CD14-positive monocyte (primary cell): ENCODE results near the gene MIDN. TPM values are rescaled to one million over a fixed set of nuclear protein-coding genes. Genes with fewer than 3 reads are reported as not detected.

Experiments used
- DNase-seq, 3 donors: peaks; one replicate each; pipeline ENCODE4 v3.0.0-alpha.2; 2011 to 2022
- H2AFZ ChIP-seq: 2 replicates; pipeline ENCODE4 v1.6.0; 2012; ENCODE audit warnings: mild to moderate bottlenecking, low read depth, low read length, inconsistent platforms; ENCODE audit not compliant: insufficient read depth, poor library complexity, severe bottlenecking
- H3K27ac ChIP-seq, 2 donors: 1 replicate in 1 of 2; 2 replicates in 1 of 2; pipeline ENCODE4 v1.5.1; 2012 to 2013; ENCODE audit warnings: low read length in 2 of 2, control low read depth in 1 of 2, inconsistent platforms in 1 of 2, low read depth in 1 of 2, mild to moderate bottlenecking in 1 of 2
- H3K27me3 ChIP-seq, 2 donors: one replicate each; pipeline versions ENCODE4 v1.6.0 to v1.6.1; 2011 to 2013; ENCODE audit warnings: low read length in 2 of 2; ENCODE audit not compliant: control insufficient read depth in 2 of 2, insufficient read depth in 2 of 2
- H3K36me3 ChIP-seq, 2 donors: replicated peaks in 1 of 2; 1 replicate in 1 of 2; 2 replicates in 1 of 2; pipeline versions ENCODE4 v1.5.1 to v1.6.1; 2012 to 2013; ENCODE audit warnings: low read length in 2 of 2, control low read depth in 1 of 2, inconsistent platforms in 1 of 2, mild to moderate bottlenecking in 1 of 2; ENCODE audit not compliant: insufficient read depth in 2 of 2, control insufficient read depth in 1 of 2
- H3K4me1 ChIP-seq, 2 donors: 1 replicate in 1 of 2; 2 replicates in 1 of 2; pipeline versions ENCODE4 v1.5.1 to v1.6.1; 2012 to 2013; ENCODE audit warnings: low read length in 2 of 2, control low read depth in 1 of 2, inconsistent platforms in 1 of 2, mild to moderate bottlenecking in 1 of 2, moderate library complexity in 1 of 2; ENCODE audit not compliant: insufficient read depth in 2 of 2, control insufficient read depth in 1 of 2
- H3K4me2 ChIP-seq: replicated peaks from 2 replicates; pipeline ENCODE3; 2012; ENCODE audit warnings: low read length, moderate library complexity, mild to moderate bottlenecking; ENCODE audit not compliant: poor library complexity, severe bottlenecking; ENCODE audit errors: extremely low read depth
- H3K4me3 ChIP-seq, 3 experiments: fragments of 200-600 bp in 1 of 3; sonication (generic) in 1 of 3; replicated peaks in 1 of 3; 1 replicate in 2 of 3; 2 replicates in 1 of 3; pipeline ENCODE4 v1.5.1; 2011 to 2013; ENCODE audit warnings: low read length in 3 of 3, mild to moderate bottlenecking in 3 of 3, control low read depth in 2 of 3, low read depth in 2 of 3, inconsistent platforms in 1 of 3, moderate library complexity in 1 of 3
- H3K79me2 ChIP-seq: 2 replicates; pipeline ENCODE4 v1.6.0; 2012; ENCODE audit warnings: mild to moderate bottlenecking, control low read depth, inconsistent platforms, low read length, moderate library complexity; ENCODE audit not compliant: insufficient read depth
- H3K9ac ChIP-seq: 2 replicates; pipeline ENCODE4 v1.6.0; 2017; ENCODE audit warnings: low read length, mild to moderate bottlenecking; ENCODE audit not compliant: insufficient read depth, poor library complexity, severe bottlenecking
- H3K9me3 ChIP-seq, 2 donors: replicated peaks in 1 of 2; 1 replicate in 1 of 2; 2 replicates in 1 of 2; pipeline versions ENCODE4 v1.5.1 to v1.6.1; 2012 to 2013; ENCODE audit warnings: low read length in 2 of 2, control low read depth in 1 of 2; ENCODE audit not compliant: control insufficient read depth in 1 of 2, insufficient read depth in 1 of 2
- H4K20me1 ChIP-seq: 2 replicates; pipeline ENCODE4 v1.6.0; 2012; ENCODE audit warnings: mild to moderate bottlenecking, low read length, control low read depth, moderate library complexity; ENCODE audit not compliant: insufficient read depth
- H3K27ac Mint-ChIP-seq, 7 donors: one replicate each; pipeline ENCODE4 v1.8.0; 2020; ENCODE audit warnings: mild to moderate bottlenecking in 7 of 7, mixed read lengths in 7 of 7, moderate library complexity in 6 of 7, inconsistent platforms in 2 of 7
- H3K27me3 Mint-ChIP-seq, 3 donors: one replicate each; pipeline ENCODE4 v1.8.0; 2021 to 2022; ENCODE audit warnings: low read depth in 3 of 3, mild to moderate bottlenecking in 3 of 3, mixed read lengths in 3 of 3, moderate library complexity in 3 of 3, inconsistent platforms in 1 of 3
- H3K36me3 Mint-ChIP-seq, 2 donors: one replicate each; pipeline ENCODE4 v1.8.0; 2020; ENCODE audit warnings: mixed read lengths in 2 of 2, inconsistent platforms in 1 of 2, mild to moderate bottlenecking in 1 of 2
- H3K4me1 Mint-ChIP-seq: one replicate; pipeline ENCODE4 v1.8.0; 2020; ENCODE audit warnings: mild to moderate bottlenecking, mixed read lengths
- H3K4me3 Mint-ChIP-seq, 2 donors: one replicate each; pipeline ENCODE4 v1.8.0; 2020; ENCODE audit warnings: mild to moderate bottlenecking in 2 of 2, mixed read lengths in 2 of 2, moderate library complexity in 1 of 2
- H3K9me3 Mint-ChIP-seq, 7 donors: one replicate each; pipeline ENCODE4 v1.8.0; 2020 to 2022; ENCODE audit warnings: mixed read lengths in 7 of 7, mild to moderate bottlenecking in 6 of 7, moderate library complexity in 6 of 7, inconsistent platforms in 2 of 7
- WGBS: methylation state at CpG from one replicate; pipeline ENCODE4 v1.1.5; 2013; ENCODE audit warnings: missing lambda C conversion rate; ENCODE audit not compliant: insufficient coverage; 5-methylcytosine and 5-hydroxymethylcytosine counted together
- intact Hi-C, 2 donors: fragments of 100-400 bp; cut with micrococcal nuclease; formaldehyde crosslinking; loops; one replicate each; pipeline versions ENCODE4 v1.15.0 to v1.15.1; 2023
- polyA plus RNA-seq, 3 donors: library from polyadenylated mRNA; depleted of rRNA in 1 of 3; unstranded in 2 of 3; stranded (reverse) in 1 of 3; fragments of 300-500 nt in 2 of 3; fragments of >200 nt in 1 of 3; fragmentation: Illumina TruSeq in 2 of 3; gene quantifications; 1 replicate in 2 of 3; 2 replicates in 1 of 3; pipeline ENCODE4 v1.2.3, GENCODE V29; 2012 to 2021
- TF ChIP-seq, protein P1 (sequence below): fragments of 200-600 bp; IDR thresholded peaks from one replicate; pipeline ENCODE4 v1.8.0; 2022; ENCODE audit warnings: antibody characterized with exemption, mild to moderate bottlenecking

The MIDN gene
- polyA plus RNA-seq, 3 donors, result 5.6 to 301 (median 11.0) TPM

GRCh38 chr19:1258163-1258492, 9.7 kb downstream of the MIDN start:
- Mint-ChIP-seq H3K9me3 (peaks cover 0 to 2% (median 0%) of the 10 kb centered on the region in 7 donors), H3K36me3 (peaks cover 36 to 51% of the 10 kb centered on the region in 2 donors), H3K27me3 (peaks cover 3 to 8% (median 5%) of the 10 kb centered on the region in 3 donors), H3K4me1 (peaks cover 63% of the 10 kb centered on the region), H3K27ac (peak overlapping the region; percentile 68 to 97 (median 94)), H3K4me3 (peak overlapping the region; percentile 59 to 85)
- Histone ChIP-seq H3K4me1 (peaks cover 83 to 96% of the 10 kb centered on the region in 2 donors), H3K36me3 (peaks cover 42 to 50% of the 10 kb centered on the region in 2 donors), H4K20me1 (peaks cover 75% of the 10 kb centered on the region), H3K9ac (peak overlapping the region; percentile 87), H3K9me3 (no peaks in the 10 kb centered on the region), H3K4me3 (peak overlapping the region in 1 of 3 experiments; percentile 93), H3K27me3 (no peaks in the 10 kb centered on the region), H3K4me2 (peak overlapping the region; percentile 95), H3K79me2 (peaks cover 61% of the 10 kb centered on the region), H2AFZ (no peak overlapping the region), H3K27ac (peak overlapping the region; percentile 49 to 95)
- TF ChIP-seq, protein P1, sequence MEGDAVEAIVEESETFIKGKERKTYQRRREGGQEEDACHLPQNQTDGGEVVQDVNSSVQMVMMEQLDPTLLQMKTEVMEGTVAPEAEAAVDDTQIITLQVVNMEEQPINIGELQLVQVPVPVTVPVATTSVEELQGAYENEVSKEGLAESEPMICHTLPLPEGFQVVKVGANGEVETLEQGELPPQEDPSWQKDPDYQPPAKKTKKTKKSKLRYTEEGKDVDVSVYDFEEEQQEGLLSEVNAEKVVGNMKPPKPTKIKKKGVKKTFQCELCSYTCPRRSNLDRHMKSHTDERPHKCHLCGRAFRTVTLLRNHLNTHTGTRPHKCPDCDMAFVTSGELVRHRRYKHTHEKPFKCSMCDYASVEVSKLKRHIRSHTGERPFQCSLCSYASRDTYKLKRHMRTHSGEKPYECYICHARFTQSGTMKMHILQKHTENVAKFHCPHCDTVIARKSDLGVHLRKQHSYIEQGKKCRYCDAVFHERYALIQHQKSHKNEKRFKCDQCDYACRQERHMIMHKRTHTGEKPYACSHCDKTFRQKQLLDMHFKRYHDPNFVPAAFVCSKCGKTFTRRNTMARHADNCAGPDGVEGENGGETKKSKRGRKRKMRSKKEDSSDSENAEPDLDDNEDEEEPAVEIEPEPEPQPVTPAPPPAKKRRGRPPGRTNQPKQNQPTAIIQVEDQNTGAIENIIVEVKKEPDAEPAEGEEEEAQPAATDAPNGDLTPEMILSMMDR, result no peak
- WGBS, result 60% methylated on average over 1 of the region's 8 CpGs
- no peak for DNase-seq
- intact Hi-C loops, result no loop called here

GRCh38 chr19:1258707-1259205, 10.4 kb downstream of the MIDN start:
- Histone ChIP-seq H3K27me3 (no peaks in the 10 kb centered on the region), H3K27ac (peak overlapping the region; percentile 74 to 95), H2AFZ (no peak overlapping the region), H3K79me2 (peaks cover 55% of the 10 kb centered on the region), H3K36me3 (peaks cover 39 to 45% of the 10 kb centered on the region in 2 donors), H4K20me1 (peaks cover 68% of the 10 kb centered on the region), H3K4me3 (peak overlapping the region; percentile 18 to 93 (median 32)), H3K9ac (peak overlapping the region; percentile 87), H3K4me2 (peak overlapping the region; percentile 95), H3K9me3 (no peaks in the 10 kb centered on the region), H3K4me1 (peaks cover 76 to 91% of the 10 kb centered on the region in 2 donors)
- peaks cover 60% of the 10 kb centered on the region for H3K4me1 Mint-ChIP-seq
- peaks cover 0 to 2% (median 0%) of the 10 kb centered on the region in 7 donors for H3K9me3 Mint-ChIP-seq
- H3K36me3 Mint-ChIP-seq, result peaks cover 34 to 46% of the 10 kb centered on the region in 2 donors
- H3K27me3 Mint-ChIP-seq, result peaks cover 3 to 8% (median 7%) of the 10 kb centered on the region in 3 donors
- intact Hi-C loops, result no loop called here
- H3K4me3 Mint-ChIP-seq, result peak overlapping the region; percentile 85 to 89
- WGBS, result no CpG with 5 or more reads among the region's 15 CpGs
- DNase-seq, result no peak
- H3K27ac Mint-ChIP-seq, result peak overlapping the region; percentile 93 to 97 (median 96)
- TF ChIP-seq, protein P1, result no peak
